22Rv1 (cell line): ENCODE data around the gene RTL10.

Source experiments
- ZFX ChIP-seq: fragments of 450-650 bp; IDR thresholded peaks from 2 replicates; pipeline ENCODE4 v1.6.1; 2017; ENCODE audit warnings: antibody characterized with exemption, borderline replicate concordance
- TF ChIP-seq, protein P1 (sequence below): fragments of 450-650 bp; IDR thresholded peaks from 2 replicates; pipeline ENCODE4 v1.5.1; 2017; ENCODE audit warnings: mild to moderate bottlenecking

DNA sequence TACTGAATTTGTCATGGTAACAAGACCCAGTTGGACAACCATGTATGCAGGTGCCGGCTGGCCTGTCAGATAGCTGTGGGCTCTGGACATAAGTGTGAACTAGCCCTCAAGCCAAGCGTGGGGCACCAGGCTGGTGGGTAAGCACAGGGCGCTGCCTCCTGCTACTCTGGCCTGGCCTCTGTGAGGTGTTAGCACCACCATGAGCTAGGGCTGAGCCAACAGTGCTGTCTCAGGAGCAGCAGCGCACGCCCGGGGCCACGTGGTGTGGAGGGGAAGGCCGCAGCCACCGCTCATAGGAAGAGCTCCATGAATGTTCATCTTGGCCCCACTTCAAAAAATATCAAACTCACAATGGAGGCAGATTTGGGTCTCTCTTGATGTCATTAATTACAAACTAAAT, 35.3 kb upstream of the RTL10 start:
- TF ChIP-seq, protein P1, sequence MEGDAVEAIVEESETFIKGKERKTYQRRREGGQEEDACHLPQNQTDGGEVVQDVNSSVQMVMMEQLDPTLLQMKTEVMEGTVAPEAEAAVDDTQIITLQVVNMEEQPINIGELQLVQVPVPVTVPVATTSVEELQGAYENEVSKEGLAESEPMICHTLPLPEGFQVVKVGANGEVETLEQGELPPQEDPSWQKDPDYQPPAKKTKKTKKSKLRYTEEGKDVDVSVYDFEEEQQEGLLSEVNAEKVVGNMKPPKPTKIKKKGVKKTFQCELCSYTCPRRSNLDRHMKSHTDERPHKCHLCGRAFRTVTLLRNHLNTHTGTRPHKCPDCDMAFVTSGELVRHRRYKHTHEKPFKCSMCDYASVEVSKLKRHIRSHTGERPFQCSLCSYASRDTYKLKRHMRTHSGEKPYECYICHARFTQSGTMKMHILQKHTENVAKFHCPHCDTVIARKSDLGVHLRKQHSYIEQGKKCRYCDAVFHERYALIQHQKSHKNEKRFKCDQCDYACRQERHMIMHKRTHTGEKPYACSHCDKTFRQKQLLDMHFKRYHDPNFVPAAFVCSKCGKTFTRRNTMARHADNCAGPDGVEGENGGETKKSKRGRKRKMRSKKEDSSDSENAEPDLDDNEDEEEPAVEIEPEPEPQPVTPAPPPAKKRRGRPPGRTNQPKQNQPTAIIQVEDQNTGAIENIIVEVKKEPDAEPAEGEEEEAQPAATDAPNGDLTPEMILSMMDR, result no peak
- no peak for TF ChIP-seq ZFX
